PC-9 (cell line): ENCODE data around the gene TMEM271. TPM values are rescaled to one million over a fixed set of nuclear protein-coding genes. Genes with fewer than 3 reads are reported as not detected.

Experiments
- BruUV-seq: library from RNA; stranded (reverse); fragments of 400-500 nt; replicated peaks from 2 replicates; lab custom pipeline; 2021; lab: Mats Ljungman, UMichigan
- CTCF ChIA-PET: fragments of 300-600 bp; sonication (Branson Sonifier 250); formaldehyde crosslinking; loops from one replicate; lab custom pipeline; 2022; ENCODE audit warnings: antibody characterized with exemption; lab: Charles Lee
- POLR2A ChIA-PET: fragments of 300-600 bp; sonication (Branson Sonifier 250); formaldehyde crosslinking; loops from one replicate; lab custom pipeline; 2022; ENCODE audit warnings: antibody characterized with exemption; ENCODE audit not compliant: unreplicated experiment; lab: Charles Lee
- DNase-seq, 2 experiments: peaks; one replicate each; pipeline versions ENCODE4 v3.0.0 to v3.0.0-alpha.2; 2015 to 2022; ENCODE audit warnings: mixed read lengths in 1 of 2
- H2AFZ ChIP-seq: fragments of 200-600 bp; sonication (generic); 2 replicates; pipeline ENCODE4 v1.8.1; 2017; ENCODE audit warnings: antibody characterized with exemption
- H3F3A ChIP-seq: fragments of 200-600 bp; sonication (generic); 2 replicates; pipeline ENCODE4 v1.8.1; 2017; ENCODE audit warnings: antibody characterized with exemption, mild to moderate bottlenecking, low read depth; ENCODE audit not compliant: insufficient read depth
- H3K27ac ChIP-seq: fragments of 200-600 bp; sonication (generic); 2 replicates; pipeline ENCODE4 v1.6.1; 2016; ENCODE audit warnings: mixed run types
- H3K27me3 ChIP-seq: fragments of 200-600 bp; sonication (generic); 2 replicates; pipeline ENCODE4 v1.6.1; 2016; ENCODE audit warnings: low read depth, mixed run types; ENCODE audit not compliant: insufficient read depth
- H3K36me3 ChIP-seq: fragments of 200-600 bp; sonication (generic); 2 replicates; pipeline ENCODE4 v1.6.1; 2016; ENCODE audit warnings: low read depth, mixed run types
- H3K4me1 ChIP-seq: fragments of 200-600 bp; sonication (generic); replicated peaks from 2 replicates; pipeline ENCODE4 v1.6.1; 2016; ENCODE audit warnings: mixed run types; ENCODE audit not compliant: insufficient read depth
- H3K4me2 ChIP-seq: fragments of 200-600 bp; sonication (generic); 2 replicates; pipeline ENCODE4 v1.6.1; 2017; ENCODE audit warnings: mixed run types
- H3K4me3 ChIP-seq: fragments of 200-600 bp; sonication (generic); 2 replicates; pipeline ENCODE4 v1.6.1; 2016; ENCODE audit warnings: mixed run types
- H3K79me2 ChIP-seq: fragments of 200-600 bp; sonication (generic); 2 replicates; pipeline ENCODE4 v1.6.1; 2017; ENCODE audit warnings: low read depth, mixed run types
- H3K9me2 ChIP-seq: fragments of 200-600 bp; sonication (generic); 2 replicates; pipeline ENCODE4 v1.8.1; 2017; ENCODE audit warnings: mild to moderate bottlenecking; ENCODE audit not compliant: insufficient read depth
- H3K9me3 ChIP-seq: fragments of 200-600 bp; sonication (generic); 2 replicates; pipeline ENCODE4 v1.8.1; 2016; ENCODE audit warnings: low read depth; ENCODE audit not compliant: insufficient read depth
- H4K20me1 ChIP-seq: fragments of 200-600 bp; sonication (generic); 2 replicates; pipeline ENCODE4 v1.8.1; 2017; ENCODE audit not compliant: insufficient read depth
- EZH2 ChIP-seq: fragments of 200-600 bp; sonication (generic); IDR thresholded peaks from 2 replicates; pipeline ENCODE4 v1.8.0; 2017; ENCODE audit warnings: antibody characterized with exemption, low read depth
- intact Hi-C: fragments of 100-400 bp; cut with micrococcal nuclease; formaldehyde crosslinking; loops from one replicate; pipeline ENCODE4 v1.10.0; 2022; ENCODE audit not compliant: unreplicated experiment
- total RNA-seq: library from RNA; stranded (reverse); gene quantifications from 2 replicates; pipeline ENCODE4 v1.2.3, GENCODE V29; 2021
- TF ChIP-seq, protein P1 (sequence below): fragments of 200-600 bp; sonication (generic); conservative IDR thresholded peaks from 2 replicates; pipeline ENCODE4 v1.6.1; 2017; ENCODE audit warnings: mixed run types, antibody characterized with exemption, mild to moderate bottlenecking, moderate library complexity

Gene TMEM271
- total RNA-seq, 1 experiment from 2014 or later, result not detected

DNA sequence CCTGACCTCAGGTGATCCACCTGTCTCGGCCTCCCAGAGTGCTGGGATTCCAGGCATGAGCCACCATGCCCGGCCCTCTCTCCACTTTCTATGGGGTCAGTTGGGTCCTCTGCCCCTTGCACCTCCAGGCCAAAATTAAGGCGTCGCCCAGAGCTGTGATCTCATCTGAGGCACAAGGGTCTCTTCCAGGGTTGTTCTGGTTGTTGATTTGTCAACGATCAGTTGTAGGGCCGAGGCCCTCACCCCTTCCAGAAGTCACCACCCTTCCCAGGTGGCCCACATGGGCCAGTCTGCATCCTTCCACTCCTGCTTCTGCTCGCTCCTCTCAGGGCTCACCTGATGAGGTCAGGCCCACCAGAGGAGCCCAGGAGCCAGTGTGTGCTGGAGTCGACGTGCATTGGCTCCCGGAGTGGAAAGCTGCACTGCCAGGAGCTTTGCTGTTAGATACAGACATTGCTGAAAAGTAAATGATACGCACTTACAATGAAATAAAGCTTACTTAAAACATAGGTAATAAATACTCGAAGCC, 14.3 kb upstream of the TMEM271 start:
- BruUV-seq, result no TSS peak
- Histone ChIP-seq H3K9me2 (no peaks in the 10 kb centered on the region), H3K36me3 (no peaks in the 10 kb centered on the region), H3K79me2 (no peaks in the 10 kb centered on the region), H3K4me1 (no peaks in the 10 kb centered on the region), H3K27me3 (peaks cover 95% of the 10 kb centered on the region), H3K27ac (no peak overlapping the region), H3K4me3 (no peak overlapping the region), H4K20me1 (no peaks in the 10 kb centered on the region; the same call in 1 of the 2 replicates), H3K4me2 (no peak overlapping the region), H3F3A (no peaks in the 10 kb centered on the region), H2AFZ (no peak overlapping the region), H3K9me3 (no peaks in the 10 kb centered on the region)
- POLR2A ChIA-PET, result no interaction called here
- no peak for TF ChIP-seq EZH2
- TF ChIP-seq, protein P1, sequence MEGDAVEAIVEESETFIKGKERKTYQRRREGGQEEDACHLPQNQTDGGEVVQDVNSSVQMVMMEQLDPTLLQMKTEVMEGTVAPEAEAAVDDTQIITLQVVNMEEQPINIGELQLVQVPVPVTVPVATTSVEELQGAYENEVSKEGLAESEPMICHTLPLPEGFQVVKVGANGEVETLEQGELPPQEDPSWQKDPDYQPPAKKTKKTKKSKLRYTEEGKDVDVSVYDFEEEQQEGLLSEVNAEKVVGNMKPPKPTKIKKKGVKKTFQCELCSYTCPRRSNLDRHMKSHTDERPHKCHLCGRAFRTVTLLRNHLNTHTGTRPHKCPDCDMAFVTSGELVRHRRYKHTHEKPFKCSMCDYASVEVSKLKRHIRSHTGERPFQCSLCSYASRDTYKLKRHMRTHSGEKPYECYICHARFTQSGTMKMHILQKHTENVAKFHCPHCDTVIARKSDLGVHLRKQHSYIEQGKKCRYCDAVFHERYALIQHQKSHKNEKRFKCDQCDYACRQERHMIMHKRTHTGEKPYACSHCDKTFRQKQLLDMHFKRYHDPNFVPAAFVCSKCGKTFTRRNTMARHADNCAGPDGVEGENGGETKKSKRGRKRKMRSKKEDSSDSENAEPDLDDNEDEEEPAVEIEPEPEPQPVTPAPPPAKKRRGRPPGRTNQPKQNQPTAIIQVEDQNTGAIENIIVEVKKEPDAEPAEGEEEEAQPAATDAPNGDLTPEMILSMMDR, result no peak
- no peak for DNase-seq
- CTCF ChIA-PET, result no interaction called here
- intact Hi-C loops, result no loop called here

DNA sequence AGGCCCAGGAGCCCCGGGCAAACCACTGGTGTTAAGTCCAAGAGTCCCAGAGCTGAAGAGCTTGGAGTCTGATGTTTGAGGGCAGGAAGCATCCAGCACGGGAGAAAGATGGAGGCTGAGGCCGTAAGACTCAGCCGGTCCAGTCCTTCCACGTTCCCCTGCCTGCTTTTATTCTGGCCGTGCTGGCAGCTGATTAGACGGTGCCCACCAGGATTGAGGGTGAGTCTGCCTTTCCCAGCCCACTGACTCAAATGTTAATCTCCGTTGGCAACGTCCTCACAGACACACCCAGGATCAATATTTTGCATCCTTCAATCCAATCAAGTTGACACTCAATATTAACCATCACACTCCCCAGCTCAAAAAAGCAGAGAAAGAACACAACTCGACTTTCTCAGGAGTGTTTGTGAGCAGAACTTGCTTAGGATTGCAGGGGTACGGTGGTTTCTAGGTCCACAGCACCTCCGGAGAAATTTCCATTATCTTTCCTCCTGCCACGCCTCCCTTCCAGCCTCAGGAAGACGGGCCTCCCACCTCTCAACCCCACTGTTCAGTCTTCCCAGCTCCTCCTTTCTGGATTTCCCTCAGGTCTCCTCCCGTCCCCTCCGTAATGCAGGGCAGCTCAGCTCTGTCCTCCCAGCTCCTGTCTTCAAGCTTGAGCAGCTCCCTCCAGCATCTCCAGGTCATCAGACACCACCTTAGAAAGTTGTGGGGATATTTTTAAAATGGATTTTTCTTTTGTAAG, 13.3 kb upstream of the TMEM271 start:
- no peaks in the 10 kb centered on the region for H3K79me2 ChIP-seq
- H3K4me1 ChIP-seq, result no peaks in the 10 kb centered on the region
- H2AFZ ChIP-seq, result no peak overlapping the region
- DNase-seq, result no peak
- intact Hi-C loops, result no loop called here
- no peaks in the 10 kb centered on the region for H3K9me2 ChIP-seq
- ChIA-PET CTCF (no interaction called here), POLR2A (no interaction called here)
- H3F3A ChIP-seq, result no peaks in the 10 kb centered on the region
- peaks cover 87% of the 10 kb centered on the region for H3K27me3 ChIP-seq
- no peak overlapping the region for H3K27ac ChIP-seq
- no peak overlapping the region for H3K4me3 ChIP-seq
- TF ChIP-seq, protein P1, result no peak
- TF ChIP-seq EZH2, result no peak
- H3K4me2 ChIP-seq, result no peak overlapping the region
- no peaks in the 10 kb centered on the region for H3K9me3 ChIP-seq
- BruUV-seq, result no TSS peak
- no peaks in the 10 kb centered on the region for H3K36me3 ChIP-seq
- no peaks in the 10 kb centered on the region; the same call in 1 of the 2 replicates for H4K20me1 ChIP-seq

DNA sequence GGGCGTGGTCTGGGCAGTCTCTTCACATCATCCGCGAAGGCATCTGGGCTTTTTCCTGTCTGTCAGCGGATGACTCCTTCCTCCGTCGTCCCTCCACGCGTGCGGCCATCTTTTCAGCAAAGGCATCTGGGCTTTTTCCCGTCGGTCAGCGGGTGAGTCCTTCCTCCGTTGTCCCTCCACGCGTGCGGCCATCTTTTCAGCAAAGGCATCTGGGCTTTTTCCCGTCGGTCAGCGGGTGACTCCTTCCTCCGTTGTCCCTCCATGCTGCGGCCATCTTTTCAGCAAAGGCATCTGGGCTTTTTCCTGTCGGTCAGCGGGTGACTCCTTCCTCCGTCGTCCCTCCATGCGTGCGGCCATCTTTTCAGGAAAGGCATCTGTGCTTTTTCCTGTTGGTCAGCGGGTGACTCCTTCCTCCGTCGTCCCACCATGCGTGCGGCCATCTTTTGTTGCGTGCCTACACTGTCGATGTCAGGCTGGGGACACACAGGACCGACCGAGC, 12.3 kb upstream of the TMEM271 start:
- CTCF ChIA-PET, result no interaction called here
- Histone ChIP-seq H3K36me3 (no peaks in the 10 kb centered on the region), H3K79me2 (no peaks in the 10 kb centered on the region), H3K4me2 (no peak overlapping the region), H3K4me3 (no peak overlapping the region), H4K20me1 (no peaks in the 10 kb centered on the region; the same call in 1 of the 2 replicates), H3K27me3 (peaks cover 84% of the 10 kb centered on the region), H3K9me3 (peaks cover 2% of the 10 kb centered on the region; the same call in 1 of the 2 replicates), H3K4me1 (no peaks in the 10 kb centered on the region), H3K27ac (no peak overlapping the region), H3K9me2 (no peaks in the 10 kb centered on the region), H3F3A (no peaks in the 10 kb centered on the region), H2AFZ (no peak overlapping the region)
- intact Hi-C loops, result no loop called here
- POLR2A ChIA-PET, result no interaction called here
- no peak for DNase-seq
- TF ChIP-seq, protein P1, result no peak
- TF ChIP-seq EZH2, result no peak
- BruUV-seq, result no TSS peak
